ENCODE results near the gene TMEM50A. TPM values are rescaled to one million over a fixed set of nuclear protein-coding genes. Genes with fewer than 3 reads are reported as not detected.

TMEM50A gene
- total and polyA plus RNA-seq, 9 of the 15 experiments (the other 6 are each of a cell fraction or from before 2014, with no cell fraction given) = 43.7 to 195 (median 137) TPM

GRCh38 chr1:25342846-25343245 lies 4.7 kb downstream of the TMEM50A start (continued):
- TF ChIP-seq, protein P1, sequence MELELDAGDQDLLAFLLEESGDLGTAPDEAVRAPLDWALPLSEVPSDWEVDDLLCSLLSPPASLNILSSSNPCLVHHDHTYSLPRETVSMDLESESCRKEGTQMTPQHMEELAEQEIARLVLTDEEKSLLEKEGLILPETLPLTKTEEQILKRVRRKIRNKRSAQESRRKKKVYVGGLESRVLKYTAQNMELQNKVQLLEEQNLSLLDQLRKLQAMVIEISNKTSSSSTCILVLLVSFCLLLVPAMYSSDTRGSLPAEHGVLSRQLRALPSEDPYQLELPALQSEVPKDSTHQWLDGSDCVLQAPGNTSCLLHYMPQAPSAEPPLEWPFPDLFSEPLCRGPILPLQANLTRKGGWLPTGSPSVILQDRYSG (tag; conservative IDR thresholded peaks at IDR 0.05; ENCODE audit: low read depth) = no peak
- TF ChIP-seq CGGBP1 (CRISPR knock-in tag; IDR thresholded peaks at IDR 0.05) (no peak), ZBTB1 (CRISPR knock-in tag; IDR thresholded peaks at IDR 0.05; ENCODE audit: borderline replicate concordance, low read depth) (no peak)

DNA sequence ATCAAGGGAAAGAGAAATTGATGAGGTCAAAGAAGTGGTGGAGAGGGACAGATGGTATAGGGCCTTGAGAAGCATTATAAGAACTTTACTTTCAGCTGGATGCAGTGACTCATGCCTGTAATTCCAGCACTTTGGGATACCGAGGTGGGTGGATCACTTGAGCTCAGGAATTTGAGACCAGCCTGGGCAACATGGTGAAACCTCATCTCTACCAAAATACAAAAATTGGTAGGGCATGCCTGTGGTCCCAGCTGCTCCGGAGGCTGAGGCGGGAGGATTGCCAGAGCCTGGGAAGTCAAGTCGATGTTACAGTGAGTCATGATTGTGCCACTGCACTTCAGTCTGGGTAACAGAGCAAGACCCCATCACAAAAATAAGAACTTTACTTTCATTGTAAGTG lies 5.7 kb downstream of the TMEM50A start:
- Histone ChIP-seq H3K27me3 (ENCODE audit: control insufficient read depth in 2 of 2, insufficient read depth in 2 of 2, low read length in 2 of 2) (no peaks in the 10 kb centered on the region), H3K9me1 (ENCODE audit: control insufficient read depth, insufficient read depth, low read length) (no peaks in the 10 kb centered on the region), H3K9ac (ENCODE audit: insufficient read depth in 1 of 2, low read depth in 2 of 2, low read length in 2 of 2) (no peak overlapping the region), H3K36me3 (ENCODE audit: control insufficient read depth, insufficient read depth, low read length) (peaks cover 63% of the 10 kb centered on the region), H3K4me3 (no peak overlapping the region), H4K20me1 (replicated peaks; ENCODE audit: control insufficient read depth, insufficient read depth, low read length) (no peaks in the 10 kb centered on the region), H3K4me2 (ENCODE audit: insufficient read depth, low read length) (no peak overlapping the region), H3K79me2 (ENCODE audit: control insufficient read depth, insufficient read depth, low read length) (peaks cover 61% of the 10 kb centered on the region), H3K9me3 (replicated peaks; ENCODE audit: control insufficient read depth, insufficient read depth, low read depth, low read length) (no peaks in the 10 kb centered on the region), H3K27ac (ENCODE audit: extremely low read depth, low read depth, low read length) (no peak overlapping the region), H3K4me1 (replicated peaks in 1 of 2; ENCODE audit: control insufficient read depth in 2 of 2, insufficient read depth in 2 of 2, low read length in 2 of 2) (peaks cover 3 to 6% of the 10 kb centered on the region in 2 experiments; a peak in 4 of 5 replicates), H2AFZ (ENCODE audit: low read depth, low read length) (no peak overlapping the region)
- FAIRE-seq = no peak
- ATAC-seq = no peak
- intact Hi-C loops (cut with micrococcal nuclease) = no loop called here
- TF ChIP-seq, protein P2, sequence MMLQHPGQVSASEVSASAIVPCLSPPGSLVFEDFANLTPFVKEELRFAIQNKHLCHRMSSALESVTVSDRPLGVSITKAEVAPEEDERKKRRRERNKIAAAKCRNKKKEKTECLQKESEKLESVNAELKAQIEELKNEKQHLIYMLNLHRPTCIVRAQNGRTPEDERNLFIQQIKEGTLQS (IDR thresholded peaks at IDR 0.05) = 0 out of 2 replicates have a peak, but pooled peaks have one; percentile 10
- TF ChIP-seq, protein P2 (CRISPR knock-in tag; conservative IDR thresholded peaks at IDR 0.05) = no peak
- no peak for TF ChIP-seq CCAR2 (IDR thresholded peaks at IDR 0.05; ENCODE audit: low read depth, low read length)
- TF ChIP-seq ZNF282 (CRISPR knock-in tag; IDR thresholded peaks at IDR 0.05) = 0 out of 2 replicates have a peak, but pooled peaks have one; percentile 41
- TF ChIP-seq ZNF212 (CRISPR knock-in tag; IDR thresholded peaks at IDR 0.05) = no peak
- ChIA-PET CTCF (ENCODE audit: low intra/inter-chr PET ratio) (no interaction called here), POLR2A (interaction anchor here (0.7 to 1.3 kb wide), 2 partner anchors 9 to 395 kb away, joined by 3 to 6 read pairs; no protein-coding TSS in a partner anchor)
- 90% methylated on average over 4 of the region's 4 CpGs for whole genome bisulfite sequencing (ENCODE audit: insufficient coverage, low coverage, missing lambda C conversion rate)
- in situ Hi-C loops (cut with MboI) = no loop called here
- BruUV-seq (replicated peaks) = no TSS peak
- DNase-seq (ENCODE audit: extremely low read depth in 1 of 4, low spot score in 3 of 4) = no peak
